Kidney (tissue), 14 donors: Measurements from ENCODE around the gene PADI2. TPM values are rescaled to one million over a fixed set of nuclear protein-coding genes. Genes with fewer than 3 reads are reported as not detected.

Experiments
- DNase-seq, 5 donors: peaks; one replicate each; pipeline ENCODE4 v3.0.0-alpha.2; 2013 to 2020
- FAIRE-seq: peaks from 2 replicates; lab custom pipeline; 2012; peaks lifted over from hg19 to GRCh38; lab: Jason Lieb, UNC
- H3K27ac ChIP-seq, 2 donors: one replicate each; pipeline ENCODE4 v1.7.0; 2013; ENCODE audit warnings: low read depth in 2 of 2, low read length in 2 of 2, inconsistent platforms in 1 of 2
- H3K27me3 ChIP-seq: one replicate; pipeline ENCODE4 v1.7.1; 2013; ENCODE audit warnings: low read length, inconsistent platforms; ENCODE audit not compliant: control insufficient read depth, insufficient read depth
- H3K36me3 ChIP-seq, 3 donors: one replicate each; pipeline versions ENCODE4 v1.7.0 to v1.7.1; 2013; ENCODE audit warnings: low read length in 3 of 3, control low read depth in 1 of 3, inconsistent platforms in 1 of 3; ENCODE audit not compliant: insufficient read depth in 3 of 3, control insufficient read depth in 2 of 3
- H3K4me1 ChIP-seq, 3 donors: one replicate each; pipeline versions ENCODE4 v1.7.0 to v1.7.1; 2013; ENCODE audit warnings: low read length in 3 of 3, inconsistent platforms in 1 of 3, low read depth in 1 of 3; ENCODE audit not compliant: control insufficient read depth in 2 of 3, insufficient read depth in 2 of 3
- H3K4me3 ChIP-seq, 3 donors: one replicate each; pipeline versions ENCODE4 v1.7.0 to v1.8.1; 2013; ENCODE audit warnings: low read length in 3 of 3, control low read depth in 1 of 3, inconsistent platforms in 1 of 3
- H3K9ac ChIP-seq, 3 donors: one replicate each; pipeline versions ENCODE4 v1.7.0 to v1.7.1; 2013; ENCODE audit warnings: low read length in 3 of 3, control low read depth in 1 of 3, inconsistent platforms in 1 of 3
- H3K9me3 ChIP-seq, 3 donors: one replicate each; pipeline versions ENCODE4 v1.7.0 to v1.7.1; 2013; ENCODE audit warnings: low read length in 3 of 3, control low read depth in 1 of 3, inconsistent platforms in 1 of 3; ENCODE audit not compliant: control insufficient read depth in 2 of 3, insufficient read depth in 1 of 3
- CTCF ChIP-seq: IDR thresholded peaks from 3 replicates; pipeline ENCODE4 v1.5.1; 2012; ENCODE audit warnings: mild to moderate bottlenecking, moderate library complexity, borderline replicate concordance; ENCODE audit not compliant: insufficient read depth; ENCODE audit errors: extremely low read depth
- intact Hi-C: fragments of 100-400 bp; cut with DNase I; formaldehyde crosslinking; loops from one replicate; pipeline ENCODE4 v1.11.1; 2022
- polyA plus RNA-seq: library from polyadenylated mRNA; stranded (reverse); fragments of 350-450 nt; fragmentation: Illumina TruSeq; extraction: RNeasy Lipid Tissue Mini Kit (QIAGEN cat#74804); gene quantifications from one replicate; pipeline ENCODE4 v1.2.3, GENCODE V29; 2014; ENCODE audit warnings: low read depth, low replicate concordance; ENCODE audit not compliant: insufficient read depth
- total RNA-seq: library from RNA; stranded (reverse); fragmentation: NEBNext Ultra II Directional; extraction: Animal tissue kit (Norgen Biotek cat#: 25700); gene quantifications from one replicate; pipeline ENCODE4 v1.2.1, GENCODE V29; 2021
- donor health status: control.
- donor health status: control.
- donor health status: control.
- donor health status: control.
- donor health status: control.
- donor health status: DM: yes; HTN: yes; CAD: no.
- donor health status: Normal renal cell carcinoma (clear cell type).

Gene PADI2
- total and polyA plus RNA-seq, 2 donors from 2014 or later = 6.0 to 11.7 TPM

GRCh38 chr1:17118706-17119075 is 560 bp downstream of the PADI2 start:
- Histone ChIP-seq H3K27ac (no peak overlapping the region), H3K27me3 (peaks cover 14% of the 10 kb centered on the region)

GRCh38 chr1:17118268-17118667 is 983 bp downstream of the PADI2 start:
- Histone ChIP-seq H3K36me3 (no peaks in the 10 kb centered on the region), H3K27me3 (peaks cover 14% of the 10 kb centered on the region), H3K27ac (no peak overlapping the region), H3K4me3 (peak overlapping the region in 2 of 3 donors; percentile 41 to 55), H3K9me3 (no peaks in the 10 kb centered on the region), H3K4me1 (peaks cover 0 to 5% (median 0%) of the 10 kb centered on the region in 3 donors), H3K9ac (peak overlapping the region in 1 of 3 donors; percentile 34)
- no peak for TF ChIP-seq CTCF
- FAIRE-seq (no peak), DNase-seq (no peak)
- intact Hi-C loops = no loop called here

More at GRCh38 chr1:17118706-17119075, 560 bp downstream of the PADI2 start:
- no peaks in the 10 kb centered on the region for H3K9me3 ChIP-seq
- intact Hi-C loops = no loop called here
- H3K9ac ChIP-seq = peak overlapping the region in 1 of 3 donors; percentile 34
- TF ChIP-seq CTCF = no peak
- peak overlapping the region in 2 of 3 donors; percentile 41 to 55 for H3K4me3 ChIP-seq
- no peak for FAIRE-seq
- DNase-seq = peak in 1 of 5 donors; percentile 21
- H3K4me1 ChIP-seq = peaks cover 0 to 5% (median 0%) of the 10 kb centered on the region in 3 donors
- H3K36me3 ChIP-seq = no peaks in the 10 kb centered on the region

- no peak overlapping the region for H3K9ac ChIP-seq
- no peak for TF ChIP-seq CTCF
- peak overlapping the region in 1 of 3 donors; percentile 55 for H3K4me3 ChIP-seq
- H3K36me3 ChIP-seq = no peaks in the 10 kb centered on the region
- DNase-seq = peak in 1 of 5 donors; percentile 26
- FAIRE-seq = no peak
- intact Hi-C loops = no loop called here
- H3K4me1 ChIP-seq = peaks cover 0 to 5% (median 0%) of the 10 kb centered on the region in 3 donors
- peaks cover 14% of the 10 kb centered on the region for H3K27me3 ChIP-seq
- no peak overlapping the region for H3K27ac ChIP-seq
- H3K9me3 ChIP-seq = no peaks in the 10 kb centered on the region
Measured at GRCh38 chr1:17117451-17118265, 1.6 kb downstream of the PADI2 start.
